GM18499 (cell line): ENCODE results near the gene DHRS7.
"Not testable (repeated sequence)": the region's sequence is repeated elsewhere in the genome, so short reads cannot be mapped to it uniquely, and the experiment has no call there.

Experiments
- ATAC-seq: cut with Tn5 transposase; IDR thresholded peaks from one replicate; pipeline ENCODE4 v1.9.1; 2021; ENCODE audit warnings: moderate number of reproducible peaks; ENCODE audit not compliant: insufficient read depth, unreplicated experiment

The DHRS7 gene

GRCh38 chr14:60153991-60154390 is 11.2 kb downstream of the DHRS7 start:
- no peak for ATAC-seq

GRCh38 chr14:60151715-60152114 is 13.5 kb downstream of the DHRS7 start:
- no peak for ATAC-seq

GRCh38 chr14:60134702-60135101 is 30.5 kb downstream of the DHRS7 start:
- no peak for ATAC-seq

- ATAC-seq, result no peak
Observed at GRCh38 chr14:60133487-60133886, 31.7 kb downstream of the DHRS7 start.

GRCh38 chr14:60125918-60126317 is 39.3 kb downstream of the DHRS7 start:
- ATAC-seq, result no peak

- no peak for ATAC-seq
Observed at GRCh38 chr14:60116181-60116580, 49.0 kb downstream of the DHRS7 start.

- no peak for ATAC-seq
Observed at GRCh38 chr14:60114881-60115280, 50.3 kb downstream of the DHRS7 start.

- ATAC-seq, result no peak
Observed at GRCh38 chr14:60111732-60112131, 53.5 kb downstream of the DHRS7 start.

- ATAC-seq, result no peak
Observed at GRCh38 chr14:60107477-60107876, 57.7 kb downstream of the DHRS7 start.

- no peak for ATAC-seq
Observed at GRCh38 chr14:60106339-60106738, 58.9 kb downstream of the DHRS7 start.

- no peak for ATAC-seq
Observed at GRCh38 chr14:60102389-60102788, 62.8 kb downstream of the DHRS7 start.

GRCh38 chr14:60101786-60102185 is 63.4 kb downstream of the DHRS7 start:
- ATAC-seq, result no peak

- not testable (repeated sequence) for ATAC-seq
Observed at GRCh38 chr14:60099855-60100254, 65.3 kb downstream of the DHRS7 start.

- ATAC-seq, result no peak
Observed at GRCh38 chr14:60097974-60098373, 67.2 kb downstream of the DHRS7 start.

GRCh38 chr14:60095781-60096450 is 69.3 kb downstream of the DHRS7 start:
- ATAC-seq, result no peak

- ATAC-seq, result no peak
Observed at GRCh38 chr14:60095231-60095630, 70.0 kb downstream of the DHRS7 start.

GRCh38 chr14:60094306-60094897 is 70.8 kb downstream of the DHRS7 start:
- ATAC-seq, result no peak
